Measurements from ENCODE around the gene GALNT6. TPM values are rescaled to one million over a fixed set of nuclear protein-coding genes. Genes with fewer than 3 reads are reported as not detected.

GALNT6 gene
- total and polyA plus RNA-seq, 2 experiments from 2014 or later, result 28.4 to 30.7 TPM

GRCh38 chr12:51307655-51308593, 83.3 kb downstream of the GALNT6 start:
- 81% methylated on average over 6 of the region's 6 CpGs for WGBS (ENCODE audit: low lambda C conversion rate, missing lambda C conversion rate)
- H3K79me2 ChIP-seq, result no peaks in the 10 kb centered on the region
- no peaks in the 10 kb centered on the region for H3K27me3 ChIP-seq
- H3K9me3 ChIP-seq (ENCODE audit: low read depth), result no peaks in the 10 kb centered on the region
- H3K4me1 ChIP-seq (ENCODE audit: insufficient read depth), result no peaks in the 10 kb centered on the region
- H3K36me3 ChIP-seq (replicated peaks; ENCODE audit: insufficient read depth, low read depth), result no peaks in the 10 kb centered on the region
- TF ChIP-seq CTCF (IDR thresholded peaks at IDR 0.05; ENCODE audit: poor library complexity) (no peak), EZH2 (IDR thresholded peaks at IDR 0.05; ENCODE audit: borderline replicate concordance) (no peak), EZH2phosphoT487 (IDR thresholded peaks at IDR 0.05; ENCODE audit: low read depth, severe bottlenecking, unreplicated experiment) (no peak)
- peak overlapping the region; percentile 80 for H3K27ac ChIP-seq
- H3K4me3 ChIP-seq, result no peak overlapping the region
- no peak overlapping the region for H2AFZ ChIP-seq
- H3K9me2 ChIP-seq (replicated peaks; ENCODE audit: insufficient read depth), result no peaks in the 10 kb centered on the region
- no peaks in the 10 kb centered on the region for H4K20me1 ChIP-seq (ENCODE audit: insufficient read depth, poor library complexity, severe bottlenecking)
- DNase-seq (ENCODE audit: low spot score), result peak; percentile 64
- H3K4me2 ChIP-seq, result peak overlapping the region; percentile 36

GRCh38 chr12:51306507-51306906, 84.7 kb downstream of the GALNT6 start:
- Histone ChIP-seq H4K20me1 (ENCODE audit: insufficient read depth, poor library complexity, severe bottlenecking) (no peaks in the 10 kb centered on the region), H3K4me2 (no peak overlapping the region), H3K9me3 (ENCODE audit: low read depth) (no peaks in the 10 kb centered on the region), H3K4me3 (no peak overlapping the region), H3K27me3 (no peaks in the 10 kb centered on the region), H3K27ac (no peak overlapping the region), H2AFZ (no peak overlapping the region), H3K4me1 (ENCODE audit: insufficient read depth) (no peaks in the 10 kb centered on the region), H3K79me2 (no peaks in the 10 kb centered on the region), H3K9me2 (replicated peaks; ENCODE audit: insufficient read depth) (no peaks in the 10 kb centered on the region), H3K36me3 (replicated peaks; ENCODE audit: insufficient read depth, low read depth) (no peaks in the 10 kb centered on the region)
- 97% methylated on average over 5 of the region's 5 CpGs for WGBS (ENCODE audit: low lambda C conversion rate, missing lambda C conversion rate)
- DNase-seq (ENCODE audit: low spot score), result no peak
- TF ChIP-seq EZH2phosphoT487 (IDR thresholded peaks at IDR 0.05; ENCODE audit: low read depth, severe bottlenecking, unreplicated experiment) (no peak), EZH2 (IDR thresholded peaks at IDR 0.05; ENCODE audit: borderline replicate concordance) (no peak), CTCF (IDR thresholded peaks at IDR 0.05; ENCODE audit: poor library complexity) (no peak)

Other genes with a start within 250 kb of the GALNT6 start
- gene TFCP2, start 218.3 kb downstream of the GALNT6 start, total RNA-seq, result 10.4 and 11.6 TPM in 2 replicates
- gene TFCP2, start 218.3 kb downstream of the GALNT6 start, polyA plus RNA-seq, result 6.9 and 8.6 TPM in 2 replicates
- 3.1 and 6.3 TPM in 2 replicates for gene POU6F1, start 173.3 kb downstream of the GALNT6 start, total RNA-seq
- gene POU6F1, start 173.3 kb downstream of the GALNT6 start, polyA plus RNA-seq, result 3.2 and 5.9 TPM in 2 replicates
- gene DAZAP2, start 152.6 kb downstream of the GALNT6 start, total RNA-seq, result 273 and 277 TPM in 2 replicates
- gene DAZAP2, start 152.6 kb downstream of the GALNT6 start, polyA plus RNA-seq, result 303 and 348 TPM in 2 replicates
- gene SMAGP, start 121.0 kb downstream of the GALNT6 start, total RNA-seq, result 19.9 and 28.3 TPM in 2 replicates
- 16.5 and 24.6 TPM in 2 replicates for gene SMAGP, start 121.0 kb downstream of the GALNT6 start, polyA plus RNA-seq
- gene BIN2, start 67.2 kb downstream of the GALNT6 start, total RNA-seq, result 0.07 TPM in 1 of 2 replicates, not detected in the other
- gene BIN2, start 67.2 kb downstream of the GALNT6 start, polyA plus RNA-seq, result 0.18 TPM in 1 of 2 replicates, not detected in the other
- not detected in 2 replicates for gene CELA1, start 44.7 kb downstream of the GALNT6 start, total RNA-seq
- not detected in 2 replicates for gene CELA1, start 44.7 kb downstream of the GALNT6 start, polyA plus RNA-seq
- 9.4 and 18.0 TPM in 2 replicates for gene SLC4A8, start 33.4 kb upstream of the GALNT6 start, total RNA-seq
- 14.9 and 20.3 TPM in 2 replicates for gene SLC4A8, start 33.4 kb upstream of the GALNT6 start, polyA plus RNA-seq
- gene SCN8A, start 199.8 kb upstream of the GALNT6 start, total RNA-seq, result 0.92 and 2.6 TPM in 2 replicates
- gene SCN8A, start 199.8 kb upstream of the GALNT6 start, polyA plus RNA-seq, result 0.94 and 1.1 TPM in 2 replicates

Data from hepatocyte (in vitro differentiated cells).